GF-D8 (cell line): ENCODE results near the gene EHMT1.
"Not testable (repeated sequence)": the region's sequence is repeated elsewhere in the genome, so short reads cannot be mapped to it uniquely, and the experiment has no call there.

ENCODE experiments used
- DNase-seq: peaks from one replicate; lab custom pipeline; 2025; lab: John Stamatoyannopoulos, UW

Gene EHMT1

DNA sequence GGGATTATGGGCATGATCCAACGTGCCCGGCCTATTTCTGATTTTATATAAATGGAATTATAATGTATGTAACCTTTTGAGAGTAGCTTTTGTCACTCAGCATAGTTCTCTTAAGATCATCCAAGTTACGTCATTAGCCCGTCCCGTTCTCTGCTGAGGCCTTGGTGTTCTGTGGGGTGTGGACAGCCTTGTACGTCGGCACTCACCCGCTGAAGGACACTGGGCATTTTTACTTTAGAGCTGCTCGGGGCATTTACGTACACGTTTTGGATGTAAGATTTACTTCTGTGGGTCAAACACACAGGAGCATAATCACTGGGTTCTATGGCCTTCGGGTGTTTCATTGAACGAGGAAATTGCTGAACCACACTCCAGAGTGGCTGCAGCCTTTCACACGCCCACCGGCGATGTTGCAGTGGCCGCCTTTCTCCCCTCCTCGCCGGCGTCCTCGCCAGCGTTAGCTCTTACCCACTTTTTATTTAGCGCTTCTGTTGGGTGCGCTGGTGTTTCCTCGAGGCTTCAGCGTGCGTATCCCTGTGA, 101.8 kb downstream of the EHMT1 start:
- no peak for DNase-seq

DNA sequence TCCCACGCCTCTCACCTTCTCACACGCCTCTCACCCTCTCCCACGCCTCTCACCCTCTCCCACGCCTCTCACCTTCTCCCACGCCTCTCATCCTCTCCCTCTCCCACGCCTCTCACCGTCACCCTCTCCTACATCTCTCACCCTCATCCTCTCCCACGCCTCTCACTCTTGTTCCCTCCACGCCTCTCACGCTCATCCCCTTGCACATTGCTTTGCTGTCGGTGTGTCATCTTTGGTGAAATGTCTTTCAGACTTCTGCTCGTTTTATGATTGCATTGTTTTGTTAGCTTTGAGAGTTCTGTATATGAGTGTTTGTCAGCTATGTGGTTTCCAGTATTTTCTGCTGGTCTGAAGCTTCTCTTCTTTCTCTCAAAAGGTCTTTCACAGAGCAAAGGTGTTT, 102.7 kb downstream of the EHMT1 start:
- DNase-seq: no peak

DNA sequence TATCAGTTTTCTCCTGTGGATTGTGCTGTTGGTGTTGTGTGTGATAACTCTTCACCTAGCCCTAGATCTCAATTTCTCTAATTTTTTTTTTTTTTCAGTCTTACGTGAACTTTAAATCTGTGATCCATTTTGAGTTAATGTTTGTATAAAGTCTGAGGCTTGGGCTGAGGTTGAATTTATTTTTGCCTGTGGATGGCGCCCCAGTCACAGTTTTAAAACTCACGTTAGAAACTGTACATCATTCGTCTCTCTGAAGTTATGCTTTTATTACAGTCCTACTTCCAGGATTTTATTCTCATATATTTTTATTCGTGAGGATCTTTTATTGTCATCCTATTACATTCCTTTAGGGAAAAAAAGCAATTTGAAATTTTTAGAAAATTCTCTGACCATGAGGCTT, 103.1 kb downstream of the EHMT1 start:
- no peak for DNase-seq

DNA sequence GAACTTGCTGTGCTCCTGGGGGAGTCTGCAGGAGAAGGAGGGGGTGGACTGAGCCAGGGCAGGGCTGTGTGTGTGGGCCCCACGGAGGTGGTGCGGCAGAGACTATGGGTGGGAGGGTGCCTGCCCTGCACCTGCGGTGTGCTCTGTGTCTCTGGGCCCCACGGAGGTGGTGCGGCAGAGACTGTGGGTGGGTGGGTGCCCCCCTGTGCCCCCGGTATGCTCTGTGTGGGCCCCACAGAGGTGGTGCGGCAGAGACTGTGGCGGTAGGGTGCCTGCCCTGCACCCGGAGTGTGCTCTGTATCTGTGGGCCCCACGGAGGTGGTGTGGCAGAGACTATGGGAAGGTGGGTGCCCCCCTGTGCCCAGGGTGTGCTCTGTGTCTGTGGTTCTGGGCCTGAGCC, 103.7 kb downstream of the EHMT1 start:
- DNase-seq: no peak

DNA sequence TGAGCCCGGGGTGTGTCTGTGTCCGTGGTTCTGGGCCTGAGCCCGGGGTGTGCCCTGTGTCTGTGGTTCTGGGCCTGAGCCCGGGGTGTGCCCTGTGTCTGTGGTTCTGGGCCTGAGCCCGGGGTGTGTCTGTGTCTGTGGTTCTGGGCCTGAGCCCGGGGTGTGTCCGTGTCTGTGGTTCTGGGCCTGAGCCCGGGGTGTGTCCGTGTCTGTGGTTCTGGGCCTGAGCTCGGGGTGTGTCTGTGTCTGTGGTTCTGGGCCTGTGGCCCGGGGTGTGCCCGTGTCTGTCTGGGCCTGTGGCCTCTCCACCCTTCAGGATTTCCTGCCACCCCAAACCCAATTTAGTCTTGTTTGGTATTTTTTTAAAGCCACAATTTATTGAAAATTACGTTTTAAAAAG, 104.6 kb downstream of the EHMT1 start:
- not testable (repeated sequence) for DNase-seq

DNA sequence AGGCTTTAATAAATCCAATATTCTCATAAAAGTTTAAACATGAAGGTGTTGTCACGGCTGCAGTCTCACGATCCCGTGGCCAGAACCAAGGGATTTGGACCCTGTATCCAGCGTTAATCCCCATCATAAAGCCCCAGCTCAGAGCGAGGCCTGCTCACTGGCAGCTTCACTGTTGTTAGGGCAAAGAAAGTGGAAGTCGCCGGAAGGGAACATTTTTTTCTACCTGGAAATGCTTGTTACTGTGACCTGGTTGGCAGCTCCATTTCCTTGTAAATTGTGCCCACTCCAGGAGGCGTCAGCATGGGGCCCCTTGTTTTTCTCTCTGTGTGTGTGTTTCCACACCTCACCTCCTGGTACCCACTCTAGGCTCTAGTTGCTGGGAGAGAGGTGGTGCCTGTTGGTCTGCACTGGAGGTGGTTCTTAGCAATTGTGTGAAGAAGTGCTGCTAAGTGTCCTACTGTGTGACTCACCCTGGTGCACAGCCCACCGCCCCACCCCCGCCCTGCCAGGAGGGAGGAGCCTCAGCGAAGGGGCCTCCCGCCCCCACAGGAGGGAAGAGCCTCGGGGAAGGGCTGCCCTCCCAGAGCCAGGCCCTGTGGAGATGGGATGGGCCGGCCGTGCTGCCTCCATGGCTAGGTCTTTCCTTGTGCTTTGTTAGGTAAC, 105.1 kb downstream of the EHMT1 start:
- no peak for DNase-seq

DNA sequence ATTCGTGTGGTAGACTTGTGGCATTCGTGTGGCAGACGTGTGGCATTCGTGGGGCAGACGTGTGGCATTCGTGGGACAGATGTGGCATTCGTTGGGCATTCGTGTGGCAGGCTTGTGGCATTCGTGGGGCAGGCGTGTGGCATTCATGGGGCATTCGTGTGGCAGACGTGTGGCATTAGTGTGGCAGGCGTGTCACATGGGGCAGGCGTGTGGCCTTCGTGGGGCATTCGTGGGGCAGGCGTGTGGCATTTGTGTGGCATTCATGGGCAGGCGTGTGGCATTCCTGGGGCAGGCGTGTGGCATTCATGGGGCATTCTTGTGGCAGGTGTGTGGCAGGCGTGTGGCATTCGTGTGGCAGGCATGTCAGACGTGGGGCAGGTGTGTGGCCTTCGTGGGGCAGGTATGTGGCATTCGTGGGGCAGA, 106.0 kb downstream of the EHMT1 start:
- DNase-seq: no peak

DNA sequence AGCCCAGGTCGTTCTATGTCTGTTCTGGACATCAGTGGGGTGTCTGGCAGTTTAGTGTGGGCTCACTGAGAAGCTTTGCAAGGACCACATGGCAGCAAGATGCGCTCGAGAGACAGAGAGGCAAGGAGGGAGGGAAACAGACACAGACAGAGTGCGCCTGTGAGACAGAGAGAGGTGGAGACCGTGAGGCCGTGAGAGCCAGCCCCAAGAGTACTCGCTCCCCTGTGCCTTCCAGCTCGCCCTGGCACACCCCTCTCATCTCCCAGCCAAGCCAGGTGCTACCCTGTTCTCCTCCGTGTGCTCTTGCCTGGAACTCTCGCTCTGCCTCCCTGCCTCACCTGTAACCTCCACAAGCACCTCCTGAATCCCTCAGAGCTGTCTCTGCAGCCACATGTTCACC, 106.8 kb downstream of the EHMT1 start:
- DNase-seq: no peak

DNA sequence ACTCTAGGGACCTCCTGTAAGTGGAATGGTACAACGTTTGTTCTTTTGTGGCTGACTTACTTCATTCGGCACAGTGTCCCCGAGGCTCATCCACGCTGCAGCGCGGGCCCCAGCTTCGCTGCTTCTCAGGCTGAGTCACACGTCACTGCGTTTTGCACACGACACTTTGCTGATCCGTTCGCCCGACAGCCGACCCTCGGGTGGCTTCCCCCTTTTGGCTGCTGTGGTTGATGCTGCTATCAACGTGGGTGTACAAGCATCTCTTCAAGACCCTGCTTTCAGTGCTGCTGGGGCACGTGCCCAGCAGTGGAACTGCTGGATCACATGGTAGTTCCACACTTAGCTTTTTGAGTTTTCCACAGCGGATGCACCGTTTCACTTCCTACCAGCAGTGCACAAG, 107.5 kb downstream of the EHMT1 start:
- not testable (repeated sequence) for DNase-seq

DNA sequence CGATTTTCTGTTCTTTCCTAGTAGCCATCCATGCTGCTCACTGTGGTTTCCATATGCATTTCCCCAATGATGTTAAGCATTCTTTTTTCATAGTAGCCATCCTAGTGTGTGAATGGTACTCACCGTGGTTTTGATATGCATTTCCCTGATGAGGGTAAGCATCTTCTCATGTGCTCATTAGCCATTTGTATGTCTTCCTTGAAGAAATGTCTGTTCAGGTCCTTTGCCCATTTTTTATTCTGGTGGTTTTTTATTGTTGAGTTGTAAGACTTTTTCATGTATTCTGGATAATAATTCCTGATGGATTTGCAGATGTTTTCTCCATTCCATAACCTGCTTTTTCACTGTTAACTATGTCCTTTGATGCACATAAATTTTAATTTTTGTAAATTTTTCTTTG, 108.0 kb downstream of the EHMT1 start:
- DNase-seq: no peak

DNA sequence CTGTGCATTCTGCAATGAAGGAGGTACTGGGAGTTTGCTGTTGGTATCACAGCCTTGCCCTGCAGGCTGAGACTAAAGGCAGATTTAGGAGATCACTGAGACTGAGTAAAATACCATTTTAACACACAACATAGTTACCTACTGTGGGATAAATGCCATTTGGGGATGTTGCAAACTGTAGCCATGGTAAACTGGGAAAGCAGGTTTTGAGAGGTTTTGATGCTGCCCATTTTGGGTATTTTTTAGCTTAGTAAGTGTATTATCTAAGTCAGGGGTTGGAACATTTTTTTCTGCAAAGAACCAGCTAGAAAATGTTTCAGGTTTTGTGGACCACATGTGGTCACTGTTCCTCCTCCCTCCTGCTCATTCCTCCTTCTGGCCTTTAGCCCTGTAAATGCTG, 108.9 kb downstream of the EHMT1 start:
- DNase-seq: no peak

DNA sequence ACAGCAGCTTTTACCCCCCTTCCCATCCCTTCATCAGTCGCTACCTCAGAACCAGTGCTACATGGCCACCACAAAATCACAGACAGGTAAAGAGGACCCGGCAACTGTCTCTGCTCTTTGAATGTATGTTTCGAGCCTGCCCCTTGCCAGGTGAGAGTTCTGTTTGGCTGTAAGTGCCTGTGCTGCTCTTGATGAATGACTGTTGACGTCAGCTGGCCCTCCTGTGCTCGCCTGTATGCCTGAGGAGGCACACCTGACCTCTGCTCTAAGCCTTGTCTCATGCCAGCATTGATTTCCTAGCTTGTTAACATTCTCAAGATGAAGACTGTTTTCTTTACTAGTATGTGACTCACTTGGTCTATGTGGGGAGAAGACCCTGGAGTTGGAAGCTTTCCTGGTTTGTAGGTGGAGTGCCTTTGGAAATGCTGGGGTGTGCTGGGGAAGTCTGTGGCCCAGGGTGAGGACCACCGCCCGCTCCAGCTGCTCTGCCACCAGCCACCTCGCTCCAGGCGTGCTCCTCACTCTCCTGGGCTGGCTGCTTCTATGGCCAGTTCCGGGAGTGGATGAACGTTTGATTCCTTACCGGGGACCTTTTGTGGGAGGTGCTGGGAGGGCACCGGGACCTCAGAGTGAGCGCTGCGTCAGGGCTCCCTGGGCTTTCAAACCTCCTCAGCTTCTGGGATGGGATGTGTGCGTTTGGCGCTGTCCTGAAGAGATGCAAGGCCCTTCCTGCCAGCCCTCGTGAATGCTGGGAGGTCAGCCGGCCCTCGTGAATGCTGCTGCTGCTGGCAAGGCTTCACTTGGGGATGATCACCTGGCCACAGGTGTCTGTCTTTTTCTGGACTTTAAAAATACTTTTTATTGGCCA, 109.9 kb downstream of the EHMT1 start:
- DNase-seq: no peak

DNA sequence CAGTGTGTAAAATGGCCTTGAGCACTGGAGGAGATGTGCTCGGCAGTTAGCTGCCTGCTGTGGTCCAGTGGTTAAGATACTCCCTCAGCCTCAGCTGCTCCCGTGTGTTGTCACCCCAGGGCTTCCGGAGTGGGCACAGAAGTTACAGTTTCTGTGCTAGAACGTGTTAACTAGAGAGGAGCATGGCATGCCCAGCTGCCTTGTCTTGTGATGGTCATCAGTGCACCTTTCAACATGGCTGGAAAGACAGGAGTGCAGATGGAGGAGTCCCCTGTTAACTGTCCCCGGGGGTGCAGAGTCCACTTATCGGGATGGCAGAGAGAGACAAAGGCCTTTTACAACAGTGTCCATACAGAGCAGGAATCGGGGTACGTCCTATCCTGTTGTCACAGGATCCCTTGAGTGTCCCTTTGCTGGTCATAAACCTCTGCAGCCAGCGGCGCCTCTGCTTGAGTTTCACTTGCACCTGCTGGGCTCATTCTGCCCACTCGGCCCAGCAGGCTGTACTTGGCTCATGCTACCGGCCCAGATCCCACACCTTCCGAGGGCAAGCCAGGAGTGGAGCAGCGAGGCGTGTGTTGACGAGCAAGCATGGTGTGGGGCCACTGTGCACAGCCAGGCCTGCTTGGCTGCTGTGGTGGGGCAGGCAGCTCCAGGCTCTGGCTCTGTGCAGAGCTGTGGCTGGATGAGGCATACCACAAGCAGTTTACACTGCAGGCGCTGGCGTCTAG, 112.6 kb downstream of the EHMT1 start:
- no peak for DNase-seq

DNA sequence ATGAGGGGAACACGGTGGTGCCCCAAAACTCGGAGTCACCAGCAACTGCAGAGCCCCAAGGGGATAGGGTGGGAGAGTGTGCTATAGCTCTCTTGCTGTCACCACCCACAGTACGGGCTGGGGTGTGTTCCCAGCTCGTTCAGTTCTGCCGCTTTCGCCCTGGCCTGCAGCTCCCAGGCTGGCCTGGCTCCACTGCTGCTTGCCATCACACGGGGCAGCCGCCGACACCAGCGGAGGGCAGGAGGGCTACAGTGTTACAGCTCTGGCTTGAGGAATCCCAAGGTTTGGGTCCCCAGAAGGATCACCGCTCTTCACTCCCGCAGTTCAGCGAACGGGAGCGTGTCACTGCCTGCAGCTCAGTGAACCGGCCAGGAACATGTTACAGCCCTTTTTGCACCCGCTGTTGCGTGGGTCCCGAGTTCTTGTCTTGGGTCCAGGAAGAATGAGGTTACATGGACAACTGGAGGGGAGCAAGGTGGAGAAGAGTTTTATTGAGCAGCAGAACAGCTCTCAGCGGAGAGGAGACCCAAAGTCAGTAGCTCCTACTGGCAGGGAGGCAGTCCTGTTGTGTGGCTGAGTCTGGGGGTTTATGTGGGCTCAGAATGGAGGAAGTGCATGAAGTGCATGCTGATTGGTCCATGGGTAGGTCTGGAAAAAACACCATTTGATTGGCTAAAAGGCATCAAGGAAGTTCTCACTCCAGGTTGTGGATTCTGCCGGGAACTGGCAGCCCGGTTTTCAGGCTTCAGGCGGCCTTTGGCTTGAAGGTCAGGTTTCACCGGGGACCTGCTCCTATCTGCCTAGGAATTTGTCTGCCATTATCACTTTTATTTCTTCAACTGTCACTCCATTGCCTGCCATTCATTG, 113.4 kb downstream of the EHMT1 start:
- DNase-seq: no peak

DNA sequence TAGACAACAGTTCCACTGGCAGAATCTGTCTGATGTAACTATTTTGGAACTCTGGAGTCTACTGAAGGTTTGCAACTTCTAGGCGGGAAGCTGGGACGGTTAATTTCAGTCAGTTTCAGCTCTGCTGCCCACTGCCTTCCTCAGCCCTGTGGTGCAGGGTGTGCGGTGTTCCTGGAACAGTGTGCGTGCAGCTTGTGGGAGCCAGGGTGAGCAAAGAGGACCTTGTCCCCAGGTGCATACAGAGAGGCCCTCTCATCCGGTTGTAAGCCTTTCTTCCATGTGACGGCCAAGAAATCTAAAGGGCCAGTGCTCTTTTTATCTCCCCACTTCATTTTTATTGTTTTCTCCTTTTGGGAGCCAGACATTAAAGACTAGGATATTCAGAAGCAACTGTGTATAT, 114.6 kb downstream of the EHMT1 start:
- no peak for DNase-seq

DNA sequence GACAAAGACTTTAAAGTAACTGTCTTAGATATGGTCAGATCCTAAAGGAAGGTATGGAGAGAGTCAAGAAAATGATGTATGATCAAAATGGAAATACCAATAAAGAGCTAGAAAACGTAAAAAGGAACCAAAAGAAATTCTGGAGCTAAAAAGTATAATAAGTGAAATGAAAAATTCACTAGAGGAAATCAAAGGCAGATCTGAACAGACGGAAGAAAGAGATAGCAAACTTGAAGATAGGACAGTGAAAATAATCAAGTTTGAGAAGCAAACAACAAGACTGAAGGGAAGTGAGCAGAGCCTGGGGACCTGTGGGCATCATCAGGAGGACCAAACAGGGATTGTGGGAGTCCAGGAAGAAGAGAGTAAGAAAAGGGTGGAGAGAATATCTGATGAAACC, 115.4 kb downstream of the EHMT1 start:
- DNase-seq: no peak

DNA sequence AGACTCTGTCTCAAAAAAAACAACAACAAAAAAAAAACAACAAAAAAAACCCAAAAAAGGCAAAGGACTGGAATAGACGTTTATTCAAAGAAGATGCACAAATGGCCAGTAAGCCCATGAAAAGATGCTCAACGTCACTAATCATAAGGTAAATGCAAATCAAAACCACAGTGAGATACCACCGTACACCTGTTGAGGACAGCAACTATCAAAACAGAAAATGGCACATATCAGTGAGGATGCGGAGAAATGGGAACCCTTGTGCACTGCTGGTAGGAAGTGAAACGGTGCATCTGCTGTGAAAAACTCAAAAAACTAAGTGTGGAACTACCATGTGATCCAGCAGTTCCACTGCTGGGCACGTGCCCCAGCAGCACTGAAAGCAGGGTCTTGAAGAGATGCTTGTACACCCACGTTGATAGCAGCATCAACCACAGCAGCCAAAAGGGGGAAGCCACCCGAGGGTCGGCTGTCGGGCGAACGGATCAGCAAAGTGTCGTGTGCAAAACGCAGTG, 119.4 kb downstream of the EHMT1 start:
- not testable (repeated sequence) for DNase-seq

DNA sequence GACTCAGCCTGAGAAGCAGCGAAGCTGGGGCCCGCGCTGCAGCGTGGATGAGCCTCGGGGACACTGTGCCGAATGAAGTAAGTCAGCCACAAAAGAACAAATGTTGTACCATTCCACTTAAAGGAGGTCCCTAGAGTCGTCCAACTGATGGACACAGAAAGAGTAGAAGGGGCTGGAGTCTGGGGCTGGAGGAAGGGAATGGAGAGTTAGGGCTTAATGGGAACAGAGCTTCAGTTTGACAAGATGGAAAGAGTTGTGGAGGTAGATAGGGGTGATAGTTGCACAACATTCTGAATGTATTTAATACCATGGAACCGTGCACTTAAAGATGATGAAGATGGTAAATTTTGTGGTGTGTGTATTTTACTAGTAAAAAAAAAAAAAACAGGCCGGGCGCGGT, 119.9 kb downstream of the EHMT1 start:
- DNase-seq: no peak

DNA sequence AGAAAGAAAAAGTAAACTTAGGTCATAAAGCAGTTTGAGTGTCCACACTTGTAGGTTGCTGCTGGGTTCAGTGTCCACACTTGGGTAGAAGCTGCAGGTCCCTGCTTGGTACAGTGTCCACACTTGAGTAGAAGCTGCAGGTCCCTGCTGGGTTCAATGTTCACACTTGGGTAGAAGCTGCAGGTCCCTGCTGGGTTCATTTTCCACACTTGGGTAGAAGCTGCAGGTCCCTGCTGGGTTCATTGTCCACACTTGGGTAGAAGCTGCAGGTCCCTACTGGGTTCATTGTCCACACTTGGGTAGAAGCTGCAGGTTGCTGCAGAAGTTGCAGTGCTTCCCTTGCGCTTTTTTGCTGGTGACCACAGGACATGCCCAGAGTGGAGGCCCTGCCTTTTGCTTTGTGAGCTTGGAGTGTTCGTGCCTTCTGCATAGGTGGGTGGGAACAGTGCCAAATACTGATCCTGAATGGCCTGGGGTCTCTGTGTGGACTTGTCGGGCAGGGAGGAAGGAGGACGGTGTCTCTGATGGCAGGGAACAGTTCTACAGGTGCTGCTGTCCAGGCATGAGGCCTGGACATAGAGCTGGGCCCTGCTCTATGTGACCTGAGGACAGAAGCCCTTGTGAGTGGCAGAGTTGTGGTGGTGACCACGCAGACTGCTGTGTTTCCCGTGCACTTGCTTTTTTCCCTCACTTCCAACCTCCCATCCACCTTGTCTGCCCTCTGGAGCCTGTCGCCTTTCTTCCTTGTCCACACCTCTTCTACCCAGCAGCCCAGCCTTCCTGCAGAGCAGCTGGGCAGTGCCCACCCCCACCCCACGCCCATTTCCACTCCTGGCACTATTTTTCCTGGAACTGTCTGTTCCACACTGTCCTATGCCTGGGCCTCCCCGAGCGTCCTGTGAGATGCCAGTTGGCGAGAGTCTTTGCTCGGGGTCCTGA, 120.8 kb downstream of the EHMT1 start:
- no peak for DNase-seq

DNA sequence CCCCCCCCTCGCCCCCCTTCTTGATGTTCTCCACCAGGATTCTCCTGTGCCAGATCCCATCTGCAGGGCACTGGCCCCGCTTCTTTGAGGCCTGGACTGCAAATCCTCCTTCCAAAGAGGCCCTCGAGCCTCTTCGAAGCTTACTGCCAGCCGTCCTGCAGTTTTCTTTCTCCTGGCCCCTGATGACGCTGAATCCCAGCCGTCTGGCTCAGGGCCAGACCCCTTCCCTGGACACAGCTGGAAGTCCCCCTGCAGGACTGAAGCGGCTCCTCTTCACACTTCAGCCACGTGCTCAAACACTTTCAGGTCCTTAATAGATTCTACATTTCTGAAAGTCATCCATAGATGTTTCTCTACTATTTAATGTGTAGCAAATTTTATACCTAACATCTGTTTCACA, 121.5 kb downstream of the EHMT1 start:
- DNase-seq: no peak
